PFSK-1 (cell line): Measurements from ENCODE around the gene STRN.

Source experiments
- FOXP2 ChIP-seq: optimal IDR thresholded peaks from 2 replicates; pipeline ENCODE3; 2011; ENCODE audit warnings: borderline replicate concordance, control low read depth, inconsistent platforms; ENCODE audit not compliant: insufficient read depth; ENCODE audit errors: extremely low read length, extremely low read depth
- POLR2AphosphoS5 ChIP-seq: IDR thresholded peaks from 2 replicates; pipeline ENCODE4 v1.6.1; 2012; ENCODE audit warnings: low read depth, mild to moderate bottlenecking, control low read depth, low read length, moderate library complexity
- REST ChIP-seq, 2 experiments: IDR thresholded peaks; 2 replicates each; pipeline versions ENCODE4 v1.6.1 to v1.8.0; 2011 to 2012; ENCODE audit warnings: low read depth in 2 of 2, low read length in 2 of 2, control low read depth in 1 of 2, inconsistent platforms in 1 of 2, mild to moderate bottlenecking in 1 of 2, moderate library complexity in 1 of 2; ENCODE audit not compliant: insufficient read depth in 1 of 2
- SIN3A ChIP-seq: IDR thresholded peaks from 2 replicates; pipeline ENCODE4 v1.6.1; 2012; ENCODE audit warnings: mild to moderate bottlenecking, low read length, moderate library complexity, borderline replicate concordance; ENCODE audit not compliant: insufficient read depth
- TAF1 ChIP-seq: IDR thresholded peaks from 2 replicates; pipeline ENCODE4 v1.6.1; 2012; ENCODE audit warnings: low read length, control low read depth, borderline replicate concordance; ENCODE audit not compliant: insufficient read depth

GRCh38 chr2:36963106-36963505 is 3.2 kb downstream of the STRN start:
- no peak for TF ChIP-seq REST (IDR thresholded peaks at IDR 0.05; ENCODE audit: insufficient read depth in 1 of 2, low read depth in 2 of 2, low read length in 2 of 2)
- no peak for TF ChIP-seq POLR2AphosphoS5
- TF ChIP-seq TAF1: no peak
- no peak for TF ChIP-seq SIN3A
- no peak for TF ChIP-seq FOXP2
